HEK293 (cell line): ENCODE results near the gene ZNF780B.

Source experiments
- CTCF ChIA-PET: fragments of 350-600 bp; formaldehyde crosslinking; extraction: SDS; loops from one replicate; lab custom pipeline; 2021; ENCODE audit warnings: antibody characterized with exemption; lab: Yijun Ruan, JAX
- POLR2A ChIA-PET: fragments of 300-600 bp; formaldehyde crosslinking; extraction: SDS; loops from one replicate; lab custom pipeline; 2020; ENCODE audit warnings: antibody characterized with exemption, inconsistent platforms; lab: Yijun Ruan, JAX
- H3K27ac ChIP-seq: fragments of 200-500 bp; sonication (Bioruptor generic); 2 replicates; pipeline ENCODE4 v1.5.1; 2014; ENCODE audit warnings: low read depth, low read length, control low read depth, inconsistent platforms; ENCODE audit errors: extremely low read depth
- H3K36me3 ChIP-seq, 2 experiments: fragments of 200-500 bp in 1 of 2; sonication (Bioruptor generic) in 1 of 2; 1 replicate in 1 of 2; 2 replicates in 1 of 2; pipeline ENCODE4 v1.5.1; 2014 to 2017; ENCODE audit warnings: inconsistent platforms in 2 of 2, low read length in 2 of 2; ENCODE audit not compliant: control insufficient read depth in 2 of 2, insufficient read depth in 1 of 2
- H3K4me1 ChIP-seq: fragments of 200-500 bp; sonication (Bioruptor generic); 2 replicates; pipeline ENCODE4 v1.5.1; 2014; ENCODE audit warnings: mild to moderate bottlenecking, low read length, inconsistent platforms; ENCODE audit not compliant: control insufficient read depth, insufficient read depth
- H3K4me3 ChIP-seq: 2 replicates; pipeline ENCODE4 v1.5.1; 2011; ENCODE audit warnings: low read depth, mild to moderate bottlenecking, control low read depth, low read length, moderate library complexity
- H3K9me3 ChIP-seq: fragments of 200-500 bp; sonication (Bioruptor generic); 2 replicates; pipeline ENCODE4 v1.5.1; 2014; ENCODE audit warnings: low read depth, low read length, inconsistent platforms; ENCODE audit not compliant: control insufficient read depth, insufficient read depth
- GLI2 ChIP-seq: fragments of 450-650 bp; formaldehyde crosslinking; IDR thresholded peaks from 2 replicates; pipeline ENCODE4; 2017; ENCODE audit warnings: missing biosample characterization, missing genetic modification characterization, low read depth, borderline replicate concordance
- MYNN ChIP-seq: fragments of 450-650 bp; formaldehyde crosslinking; IDR thresholded peaks from 2 replicates; pipeline ENCODE4 v1.5.1; 2016; ENCODE audit warnings: missing biosample characterization, missing genetic modification characterization, borderline replicate concordance
- MZF1 ChIP-seq: fragments of 450-650 bp; formaldehyde crosslinking; IDR thresholded peaks from 2 replicates; pipeline ENCODE4 v1.5.1; 2017; ENCODE audit warnings: missing biosample characterization, missing genetic modification characterization, borderline replicate concordance
- OSR2 ChIP-seq: fragments of 450-650 bp; formaldehyde crosslinking; IDR thresholded peaks from 2 replicates; pipeline ENCODE4 v1.5.1; 2016; ENCODE audit warnings: missing biosample characterization, missing genetic modification characterization
- ZFP69B ChIP-seq: fragments of 450-650 bp; formaldehyde crosslinking; IDR thresholded peaks from 2 replicates; pipeline ENCODE4 v1.5.1; 2016; ENCODE audit warnings: missing biosample characterization, missing genetic modification characterization
- ZIC2 ChIP-seq: fragments of 450-650 bp; formaldehyde crosslinking; IDR thresholded peaks from 2 replicates; pipeline ENCODE4 v1.5.1; 2016; ENCODE audit warnings: missing biosample characterization, missing genetic modification characterization
- ZNF174 ChIP-seq: fragments of 450-650 bp; formaldehyde crosslinking; IDR thresholded peaks from 2 replicates; pipeline ENCODE4 v1.5.0; 2017; ENCODE audit warnings: missing biosample characterization, mild to moderate bottlenecking, missing genetic modification characterization
- ZNF521 ChIP-seq: fragments of 450-650 bp; formaldehyde crosslinking; IDR thresholded peaks from 2 replicates; pipeline ENCODE4 v1.5.1; 2017; ENCODE audit warnings: missing biosample characterization, mild to moderate bottlenecking, missing genetic modification characterization
- ZNF624 ChIP-seq: fragments of 450-650 bp; formaldehyde crosslinking; IDR thresholded peaks from 2 replicates; pipeline ENCODE4 v1.5.1; 2017; ENCODE audit warnings: missing biosample characterization, missing genetic modification characterization
- ZNF626 ChIP-seq: fragments of 450-650 bp; sonication (Bioruptor Pico); formaldehyde crosslinking; IDR thresholded peaks from 2 replicates; pipeline ENCODE4 v1.5.1; 2018; ENCODE audit warnings: missing biosample characterization, missing genetic modification characterization, inconsistent platforms
- ZNF701 ChIP-seq: fragments of 450-650 bp; formaldehyde crosslinking; IDR thresholded peaks from 2 replicates; pipeline ENCODE4 v1.5.1; 2016; ENCODE audit warnings: missing biosample characterization, missing genetic modification characterization
- ZSCAN16 ChIP-seq: fragments of 450-650 bp; formaldehyde crosslinking; IDR thresholded peaks from 2 replicates; pipeline ENCODE4 v1.5.1; 2016; ENCODE audit warnings: missing biosample characterization, missing genetic modification characterization
- TF ChIP-seq, protein P1 (sequence below): fragments of 450-650 bp; formaldehyde crosslinking; IDR thresholded peaks from 2 replicates; pipeline ENCODE4 v1.5.1; 2016; ENCODE audit warnings: missing biosample characterization, missing genetic modification characterization
- TF ChIP-seq, protein P2 (sequence below): fragments of 450-650 bp; formaldehyde crosslinking; IDR thresholded peaks from 2 replicates; pipeline ENCODE4 v1.5.1; 2016; ENCODE audit warnings: missing biosample characterization, missing genetic modification characterization
- TF ChIP-seq, protein P3 (sequence below): fragments of 450-650 bp; formaldehyde crosslinking; IDR thresholded peaks from 2 replicates; pipeline ENCODE4 v1.5.1; 2016; ENCODE audit warnings: missing biosample characterization, missing genetic modification characterization
- TF ChIP-seq, protein P4 (sequence below): fragments of 450-650 bp; formaldehyde crosslinking; IDR thresholded peaks from 2 replicates; pipeline ENCODE4 v1.5.1; 2016; ENCODE audit warnings: missing biosample characterization, missing genetic modification characterization
- TF ChIP-seq, protein P5 (sequence below): fragments of 450-650 bp; formaldehyde crosslinking; conservative IDR thresholded peaks from 2 replicates; pipeline ENCODE4 v1.5.1; 2016; ENCODE audit warnings: low read depth, missing biosample characterization, missing genetic modification characterization
- TF ChIP-seq, protein P6 (sequence below): fragments of 450-650 bp; formaldehyde crosslinking; IDR thresholded peaks from 2 replicates; pipeline ENCODE4 v1.5.1; 2016; ENCODE audit warnings: missing biosample characterization, missing genetic modification characterization
- TF ChIP-seq, protein P7 (sequence below): fragments of 450-650 bp; formaldehyde crosslinking; IDR thresholded peaks from 2 replicates; pipeline ENCODE4 v1.5.1; 2016; ENCODE audit warnings: missing biosample characterization, missing genetic modification characterization
- TF ChIP-seq, protein P8 (sequence below): fragments of 450-650 bp; IDR thresholded peaks from 2 replicates; pipeline ENCODE4 v1.5.1; 2018; ENCODE audit warnings: missing biosample characterization, missing genetic modification characterization

Gene ZNF780B

DNA sequence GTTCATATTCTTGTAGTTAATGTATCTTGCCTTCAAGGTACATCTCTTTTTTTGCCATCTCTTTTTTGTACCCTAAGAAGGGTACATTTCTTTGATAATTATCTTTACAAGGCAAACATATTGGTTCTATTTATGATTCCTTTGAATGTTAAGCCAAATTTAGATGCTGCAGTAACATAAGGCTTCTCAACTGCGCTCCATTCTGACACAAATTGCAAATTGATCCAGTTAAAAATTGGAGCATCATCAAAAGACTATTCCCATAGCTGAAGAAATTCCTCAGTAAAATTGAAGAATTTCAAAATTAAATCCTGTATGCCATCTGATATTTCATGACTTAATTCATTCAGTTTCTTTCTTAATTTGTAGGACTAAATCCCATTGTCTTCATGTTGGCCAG, 37.4 kb upstream of the ZNF780B start:
- Histone ChIP-seq H3K4me3 (no peak overlapping the region), H3K4me1 (peaks cover 16% of the 10 kb centered on the region), H3K27ac (no peak overlapping the region)
- CTCF ChIA-PET, result interaction anchor here (1.0 to 2.5 kb wide), 4 partner anchors 47 to 325 kb away, joined by 4 to 10 read pairs (median 6); no protein-coding TSS in a partner anchor
- TF ChIP-seq, protein P1, sequence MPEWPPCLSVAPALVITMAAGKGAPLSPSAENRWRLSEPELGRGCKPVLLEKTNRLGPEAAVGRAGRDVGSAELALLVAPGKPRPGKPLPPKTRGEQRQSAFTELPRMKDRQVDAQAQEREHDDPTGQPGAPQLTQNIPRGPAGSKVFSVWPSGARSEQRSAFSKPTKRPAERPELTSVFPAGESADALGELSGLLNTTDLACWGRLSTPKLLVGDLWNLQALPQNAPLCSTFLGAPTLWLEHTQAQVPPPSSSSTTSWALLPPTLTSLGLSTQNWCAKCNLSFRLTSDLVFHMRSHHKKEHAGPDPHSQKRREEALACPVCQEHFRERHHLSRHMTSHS, result no peak
- TF ChIP-seq MZF1 (tag by site-specific recombination) (no peak), ZNF626 (tag by site-specific recombination) (no peak), OSR2 (tag by site-specific recombination) (no peak), ZSCAN16 (tag by site-specific recombination) (no peak), ZIC2 (tag by site-specific recombination) (no peak), MYNN (tag by site-specific recombination) (no peak), ZNF624 (tag by site-specific recombination) (no peak), ZNF521 (tag by site-specific recombination) (no peak), GLI2 (tag by site-specific recombination) (no peak), ZNF701 (tag by site-specific recombination) (no peak), ZFP69B (no peak)
- TF ChIP-seq, protein P2, sequence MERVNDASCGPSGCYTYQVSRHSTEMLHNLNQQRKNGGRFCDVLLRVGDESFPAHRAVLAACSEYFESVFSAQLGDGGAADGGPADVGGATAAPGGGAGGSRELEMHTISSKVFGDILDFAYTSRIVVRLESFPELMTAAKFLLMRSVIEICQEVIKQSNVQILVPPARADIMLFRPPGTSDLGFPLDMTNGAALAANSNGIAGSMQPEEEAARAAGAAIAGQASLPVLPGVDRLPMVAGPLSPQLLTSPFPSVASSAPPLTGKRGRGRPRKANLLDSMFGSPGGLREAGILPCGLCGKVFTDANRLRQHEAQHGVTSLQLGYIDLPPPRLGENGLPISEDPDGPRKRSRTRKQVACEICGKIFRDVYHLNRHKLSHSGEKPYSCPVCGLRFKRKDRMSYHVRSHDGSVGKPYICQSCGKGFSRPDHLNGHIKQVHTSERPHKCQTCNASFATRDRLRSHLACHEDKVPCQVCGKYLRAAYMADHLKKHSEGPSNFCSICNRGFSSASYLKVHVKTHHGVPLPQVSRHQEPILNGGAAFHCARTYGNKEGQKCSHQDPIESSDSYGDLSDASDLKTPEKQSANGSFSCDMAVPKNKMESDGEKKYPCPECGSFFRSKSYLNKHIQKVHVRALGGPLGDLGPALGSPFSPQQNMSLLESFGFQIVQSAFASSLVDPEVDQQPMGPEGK (tag by site-specific recombination), result no peak
- TF ChIP-seq, protein P3, sequence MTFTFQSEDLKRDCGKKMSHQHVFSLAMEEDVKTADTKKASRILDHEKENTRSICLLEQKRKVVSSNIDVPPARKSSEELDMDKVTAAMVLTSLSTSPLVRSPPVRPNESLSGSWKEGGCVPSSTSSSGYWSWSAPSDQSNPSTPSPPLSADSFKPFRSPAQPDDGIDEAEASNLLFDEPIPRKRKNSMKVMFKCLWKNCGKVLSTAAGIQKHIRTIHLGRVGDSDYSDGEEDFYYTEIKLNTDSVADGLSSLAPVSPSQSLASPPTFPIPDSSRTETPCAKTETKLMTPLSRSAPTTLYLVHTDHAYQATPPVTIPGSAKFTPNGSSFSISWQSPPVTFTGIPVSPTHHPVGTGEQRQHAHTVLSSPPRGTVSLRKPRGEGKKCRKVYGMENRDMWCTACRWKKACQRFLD (tag by site-specific recombination), result no peak
- TF ChIP-seq, protein P4, sequence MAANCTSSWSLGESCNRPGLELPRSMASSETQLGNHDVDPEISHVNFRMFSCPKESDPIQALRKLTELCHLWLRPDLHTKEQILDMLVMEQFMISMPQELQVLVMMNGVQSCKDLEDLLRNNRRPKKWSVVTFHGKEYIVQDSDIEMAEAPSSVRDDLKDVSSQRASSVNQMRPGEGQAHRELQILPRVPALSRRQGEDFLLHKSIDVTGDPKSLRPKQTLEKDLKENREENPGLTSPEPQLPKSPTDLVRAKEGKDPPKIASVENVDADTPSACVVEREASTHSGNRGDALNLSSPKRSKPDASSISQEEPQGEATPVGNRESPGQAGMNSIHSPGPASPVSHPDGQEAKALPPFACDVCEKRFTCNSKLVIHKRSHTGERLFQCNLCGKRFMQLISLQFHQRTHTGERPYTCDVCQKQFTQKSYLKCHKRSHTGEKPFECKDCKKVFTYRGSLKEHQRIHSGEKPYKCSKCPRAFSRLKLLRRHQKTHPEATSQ (tag by site-specific recombination), result no peak
- TF ChIP-seq, all 188 proteins: peak for 0
- POLR2A ChIA-PET, result no interaction called here
- H3K9me3 ChIP-seq, result no peaks in the 10 kb centered on the region
- H3K36me3 ChIP-seq, result peaks cover 3 to 5% of the 10 kb centered on the region in 2 experiments

DNA sequence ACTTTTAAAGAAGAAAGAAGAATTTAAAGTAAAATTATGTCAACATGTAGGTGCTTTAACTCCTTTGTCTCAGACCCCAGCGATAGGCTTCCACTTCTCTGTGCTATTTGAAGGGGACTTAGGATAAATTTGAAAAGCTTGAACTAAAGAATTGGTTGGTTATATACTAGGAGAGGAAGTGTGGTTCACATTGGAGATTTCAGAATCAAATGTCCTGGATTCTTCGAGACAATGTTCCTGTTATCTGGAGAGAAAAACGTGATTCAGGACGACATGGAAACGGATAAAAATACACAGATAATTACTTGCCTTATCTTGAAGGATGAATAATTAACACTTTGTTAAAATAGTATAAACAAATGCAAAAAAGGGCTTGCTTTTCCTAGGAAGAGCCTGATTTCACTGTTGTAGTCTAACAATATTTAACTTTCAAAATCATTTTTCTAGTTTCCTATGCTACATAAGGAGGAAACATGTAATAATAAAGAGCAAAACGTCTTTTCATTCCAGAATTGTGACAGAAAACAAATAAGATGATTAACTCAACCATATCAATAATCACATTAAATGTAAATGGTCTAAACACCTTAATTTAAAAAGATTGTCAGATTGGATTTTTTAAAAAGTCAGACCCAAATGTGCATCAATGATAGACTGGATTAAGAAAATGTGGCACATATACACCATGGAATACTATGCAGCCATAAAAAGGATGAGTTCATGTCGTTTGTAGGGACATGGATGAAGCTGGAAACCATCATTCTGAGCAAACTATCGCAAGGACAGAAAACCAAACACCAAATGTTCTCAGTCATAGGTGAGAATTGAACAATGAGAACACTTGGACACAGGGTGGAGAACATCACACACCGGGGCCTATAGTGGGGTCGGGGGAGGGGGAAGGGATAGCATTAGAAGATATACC, 35.4 kb upstream of the ZNF780B start:
- CTCF ChIA-PET, result interaction anchor here (0.6 to 2.1 kb wide), 6 partner anchors 26 to 590 kb away, joined by 3 to 10 read pairs (median 4); no protein-coding TSS in a partner anchor
- POLR2A ChIA-PET, result interaction anchor here (0.6 to 2.3 kb wide), 23 partner anchors 12 to 765 kb away, joined by 3 to 23 read pairs (median 4); partner anchors contain the start of genes DYRK1B, FBL, PSMC4 and RPS16
- peaks cover 6 to 17% of the 10 kb centered on the region in 2 experiments for H3K36me3 ChIP-seq
- H3K4me1 ChIP-seq, result peaks cover 16% of the 10 kb centered on the region
- peak overlapping the region; percentile 51 for H3K4me3 ChIP-seq
- peak overlapping the region; percentile 87 for H3K27ac ChIP-seq
- peaks cover 4% of the 10 kb centered on the region; the same call in 1 of the 2 replicates for H3K9me3 ChIP-seq
- TF ChIP-seq, protein P5, sequence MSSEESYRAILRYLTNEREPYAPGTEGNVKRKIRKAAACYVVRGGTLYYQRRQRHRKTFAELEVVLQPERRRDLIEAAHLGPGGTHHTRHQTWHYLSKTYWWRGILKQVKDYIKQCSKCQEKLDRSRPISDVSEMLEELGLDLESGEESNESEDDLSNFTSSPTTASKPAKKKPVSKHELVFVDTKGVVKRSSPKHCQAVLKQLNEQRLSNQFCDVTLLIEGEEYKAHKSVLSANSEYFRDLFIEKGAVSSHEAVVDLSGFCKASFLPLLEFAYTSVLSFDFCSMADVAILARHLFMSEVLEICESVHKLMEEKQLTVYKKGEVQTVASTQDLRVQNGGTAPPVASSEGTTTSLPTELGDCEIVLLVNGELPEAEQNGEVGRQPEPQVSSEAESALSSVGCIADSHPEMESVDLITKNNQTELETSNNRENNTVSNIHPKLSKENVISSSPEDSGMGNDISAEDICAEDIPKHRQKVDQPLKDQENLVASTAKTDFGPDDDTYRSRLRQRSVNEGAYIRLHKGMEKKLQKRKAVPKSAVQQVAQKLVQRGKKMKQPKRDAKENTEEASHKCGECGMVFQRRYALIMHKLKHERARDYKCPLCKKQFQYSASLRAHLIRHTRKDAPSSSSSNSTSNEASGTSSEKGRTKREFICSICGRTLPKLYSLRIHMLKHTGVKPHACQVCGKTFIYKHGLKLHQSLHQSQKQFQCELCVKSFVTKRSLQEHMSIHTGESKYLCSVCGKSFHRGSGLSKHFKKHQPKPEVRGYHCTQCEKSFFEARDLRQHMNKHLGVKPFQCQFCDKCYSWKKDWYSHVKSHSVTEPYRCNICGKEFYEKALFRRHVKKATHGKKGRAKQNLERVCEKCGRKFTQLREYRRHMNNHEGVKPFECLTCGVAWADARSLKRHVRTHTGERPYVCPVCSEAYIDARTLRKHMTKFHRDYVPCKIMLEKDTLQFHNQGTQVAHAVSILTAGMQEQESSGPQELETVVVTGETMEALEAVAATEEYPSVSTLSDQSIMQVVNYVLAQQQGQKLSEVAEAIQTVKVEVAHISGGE, result no peak
- TF ChIP-seq, protein P6, sequence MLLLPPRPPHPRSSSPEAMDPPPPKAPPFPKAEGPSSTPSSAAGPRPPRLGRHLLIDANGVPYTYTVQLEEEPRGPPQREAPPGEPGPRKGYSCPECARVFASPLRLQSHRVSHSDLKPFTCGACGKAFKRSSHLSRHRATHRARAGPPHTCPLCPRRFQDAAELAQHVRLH (tag by site-specific recombination), result peak; percentile 86
- TF ChIP-seq, protein P7, sequence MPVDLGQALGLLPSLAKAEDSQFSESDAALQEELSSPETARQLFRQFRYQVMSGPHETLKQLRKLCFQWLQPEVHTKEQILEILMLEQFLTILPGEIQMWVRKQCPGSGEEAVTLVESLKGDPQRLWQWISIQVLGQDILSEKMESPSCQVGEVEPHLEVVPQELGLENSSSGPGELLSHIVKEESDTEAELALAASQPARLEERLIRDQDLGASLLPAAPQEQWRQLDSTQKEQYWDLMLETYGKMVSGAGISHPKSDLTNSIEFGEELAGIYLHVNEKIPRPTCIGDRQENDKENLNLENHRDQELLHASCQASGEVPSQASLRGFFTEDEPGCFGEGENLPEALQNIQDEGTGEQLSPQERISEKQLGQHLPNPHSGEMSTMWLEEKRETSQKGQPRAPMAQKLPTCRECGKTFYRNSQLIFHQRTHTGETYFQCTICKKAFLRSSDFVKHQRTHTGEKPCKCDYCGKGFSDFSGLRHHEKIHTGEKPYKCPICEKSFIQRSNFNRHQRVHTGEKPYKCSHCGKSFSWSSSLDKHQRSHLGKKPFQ (tag by site-specific recombination), result no peak
- peak; percentile 77; the same call in 1 of the 2 replicates for TF ChIP-seq ZNF174
- TF ChIP-seq, protein P8, sequence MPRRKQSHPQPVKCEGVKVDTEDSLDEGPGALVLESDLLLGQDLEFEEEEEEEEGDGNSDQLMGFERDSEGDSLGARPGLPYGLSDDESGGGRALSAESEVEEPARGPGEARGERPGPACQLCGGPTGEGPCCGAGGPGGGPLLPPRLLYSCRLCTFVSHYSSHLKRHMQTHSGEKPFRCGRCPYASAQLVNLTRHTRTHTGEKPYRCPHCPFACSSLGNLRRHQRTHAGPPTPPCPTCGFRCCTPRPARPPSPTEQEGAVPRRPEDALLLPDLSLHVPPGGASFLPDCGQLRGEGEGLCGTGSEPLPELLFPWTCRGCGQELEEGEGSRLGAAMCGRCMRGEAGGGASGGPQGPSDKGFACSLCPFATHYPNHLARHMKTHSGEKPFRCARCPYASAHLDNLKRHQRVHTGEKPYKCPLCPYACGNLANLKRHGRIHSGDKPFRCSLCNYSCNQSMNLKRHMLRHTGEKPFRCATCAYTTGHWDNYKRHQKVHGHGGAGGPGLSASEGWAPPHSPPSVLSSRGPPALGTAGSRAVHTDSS (tag by site-specific recombination), result peak; percentile 14
